Spleen (tissue), 11 donors: ENCODE results near the gene TBXAS1. TPM values are rescaled to one million over a fixed set of nuclear protein-coding genes. Genes with fewer than 3 reads are reported as not detected.

ENCODE experiments used
- DNase-seq: peaks from one replicate; pipeline ENCODE4 v3.0.0-alpha.2; 2020
- H3K27ac ChIP-seq, 8 donors: fragments of 200-600 bp; sonication (generic) in 7 of 8; 1 replicate in 4 of 8; 2 replicates in 4 of 8; pipeline versions ENCODE4 v1.5.0 to v1.8.0; 2016 to 2021; ENCODE audit warnings: inconsistent platforms in 4 of 8, mild to moderate bottlenecking in 4 of 8, moderate library complexity in 1 of 8
- H3K27me3 ChIP-seq, 7 donors: fragments of 200-600 bp; sonication (generic) in 6 of 7; replicated peaks in 1 of 7; 1 replicate in 4 of 7; 2 replicates in 3 of 7; pipeline versions ENCODE4 v1.5.0 to v1.8.0; 2016 to 2021; ENCODE audit warnings: inconsistent platforms in 3 of 7, mild to moderate bottlenecking in 1 of 7
- H3K36me3 ChIP-seq, 6 donors: fragments of 200-600 bp; sonication (generic) in 5 of 6; 1 replicate in 4 of 6; 2 replicates in 2 of 6; pipeline versions ENCODE4 v1.5.0 to v1.8.0; 2016 to 2021; ENCODE audit warnings: inconsistent platforms in 2 of 6
- H3K4me1 ChIP-seq, 6 donors: fragments of 200-600 bp; sonication (generic) in 5 of 6; 1 replicate in 3 of 6; 2 replicates in 3 of 6; pipeline versions ENCODE4 v1.5.0 to v1.8.0; 2016 to 2021; ENCODE audit warnings: inconsistent platforms in 3 of 6
- H3K4me3 ChIP-seq, 8 donors: fragments of 200-600 bp; sonication (generic) in 7 of 8; 1 replicate in 4 of 8; 2 replicates in 4 of 8; pipeline versions ENCODE4 v1.5.0 to v1.8.0; 2016 to 2021; ENCODE audit warnings: inconsistent platforms in 4 of 8, mild to moderate bottlenecking in 4 of 8, moderate library complexity in 2 of 8
- H3K9me3 ChIP-seq, 8 donors: fragments of 200-600 bp; sonication (generic) in 7 of 8; 1 replicate in 4 of 8; 2 replicates in 4 of 8; pipeline versions ENCODE4 v1.5.0 to v1.8.0; 2016 to 2021; ENCODE audit warnings: inconsistent platforms in 4 of 8
- CTCF ChIP-seq, 11 experiments: fragments of 200-600 bp in 7 of 11; fragments of 450-650 bp in 4 of 11; sonication (generic) in 4 of 11; IDR thresholded peaks in 8 of 11; conservative IDR thresholded peaks in 3 of 11; 1 replicate in 7 of 11; 2 replicates in 4 of 11; pipeline versions ENCODE4 v1.4.0 to v1.8.0; 2016 to 2021; ENCODE audit warnings: antibody characterized with exemption in 11 of 11, inconsistent platforms in 4 of 11, mild to moderate bottlenecking in 1 of 11
- POLR2A ChIP-seq, 3 donors: fragments of 450-650 bp; IDR thresholded peaks; one replicate each; pipeline ENCODE4 v1.5.1; 2017; ENCODE audit warnings: antibody characterized with exemption in 3 of 3, mild to moderate bottlenecking in 1 of 3
- POLR2AphosphoS5 ChIP-seq, 3 donors: sonication (generic); formaldehyde crosslinking; IDR thresholded peaks; one replicate each; pipeline ENCODE4 v1.5.1; 2017; ENCODE audit warnings: antibody characterized with exemption in 3 of 3
- WGBS, 5 donors: extraction: QIAGEN DNeasy Blood & Tissue Kit in 3 of 5; methylation state at CpG; one replicate each; pipeline versions ENCODE4 v1.1.5 to v1.1.7; 2013 to 2018; 5-methylcytosine and 5-hydroxymethylcytosine counted together
- intact Hi-C: fragments of 100-400 bp; cut with DNase I; formaldehyde crosslinking; loops from one replicate; pipeline ENCODE4 v1.15.0; 2023; ENCODE audit warnings: low total_unique reads
- polyA plus RNA-seq, 3 donors: library from polyadenylated mRNA; stranded (reverse); fragments of 200-250 nt; gene quantifications; one replicate each; pipeline ENCODE4 v1.2.1, GENCODE V29; 2013
- total RNA-seq, 7 donors: library from RNA; depleted of rRNA in 3 of 7; stranded (reverse); fragments of >200 nt in 3 of 7; fragmentation: NEBNext Ultra II Directional in 4 of 7; extraction: Animal tissue kit (Norgen Biotek cat#: 25700) in 4 of 7; gene quantifications; one replicate each; pipeline versions ENCODE4 v1.1.0 to v1.2.1, GENCODE V29; 2016 to 2021
- donor health status: healthy with polysubstance abuse.
- donor health status: DM: no; HTN: no; CAD: no; lungs with moderate emphysema.
- donor health status: DM: no; HTN: no; CAD: no.
- donor health status: Bipolar disorder and iron deficiency.
- donor health status: healthy.
- donor health status: DM: no; HTN: no; CAD: no.
- donor health status: DM: yes; HTN: yes; CAD: no.

The TBXAS1 gene
- total and polyA plus RNA-seq, 10 donors: 19.8 to 287 (median 147) TPM

GRCh38 chr7:140004672-140005071 lies 175.6 kb downstream of the TBXAS1 start:
- H3K27me3 ChIP-seq: no peaks in the 10 kb centered on the region
- peaks cover 0 to 6% (median 4%) of the 10 kb centered on the region in 6 donors for H3K4me1 ChIP-seq
- WGBS, 5 donors: 95 to 100% (median 98%) methylated on average over 6 of the region's 6 CpGs
- intact Hi-C loops: loop anchor here (5.0 to 10.0 kb wide), 4 partner anchors 227 to 502 kb away; partner anchors contain the start of gene HIPK2
- peaks cover 0 to 55% (median 4%) of the 10 kb centered on the region in 6 donors for H3K36me3 ChIP-seq
- peak; percentile 62 for DNase-seq
- no peak for TF ChIP-seq CTCF (IDR thresholded peaks at IDR 0.05 in 8 of 11, conservative IDR thresholded peaks at IDR 0.05 in 3 of 11)
- peak; percentile 7 to 54 (median 14) for TF ChIP-seq POLR2AphosphoS5 (IDR thresholded peaks at IDR 0.05)
- no peak for TF ChIP-seq POLR2A (IDR thresholded peaks at IDR 0.05)
- H3K27ac ChIP-seq: no peak overlapping the region
- no peaks in the 10 kb centered on the region for H3K9me3 ChIP-seq
- H3K4me3 ChIP-seq: no peak overlapping the region

GRCh38 chr7:140005341-140005740 lies 176.3 kb downstream of the TBXAS1 start:
- WGBS, 5 donors: 86 to 94% (median 91%) methylated on average over 7 of the region's 7 CpGs

GRCh38 chr7:140005754-140006503 lies 176.9 kb downstream of the TBXAS1 start:
- Histone ChIP-seq H3K9me3 (no peaks in the 10 kb centered on the region), H3K27ac (no peak overlapping the region), H3K36me3 (peaks cover 0 to 65% (median 4%) of the 10 kb centered on the region in 6 donors), H3K4me1 (peaks cover 0 to 6% (median 4%) of the 10 kb centered on the region in 6 donors), H3K4me3 (no peak overlapping the region), H3K27me3 (no peaks in the 10 kb centered on the region)
- TF ChIP-seq CTCF (IDR thresholded peaks at IDR 0.05 in 8 of 11, conservative IDR thresholded peaks at IDR 0.05 in 3 of 11) (no peak), POLR2AphosphoS5 (IDR thresholded peaks at IDR 0.05) (no peak), POLR2A (IDR thresholded peaks at IDR 0.05) (no peak)
- intact Hi-C loops: loop anchor here (10.0 kb wide), 1 partner anchor 391 kb away; no protein-coding TSS in a partner anchor
- DNase-seq: peak; percentile 54
- 65 to 75% (median 69%) methylated on average over 9 to 13 of the region's 13 CpGs for WGBS, 5 donors

More at GRCh38 chr7:140005341-140005740, 176.3 kb downstream of the TBXAS1 start:
- DNase-seq: peak; percentile 18
- intact Hi-C loops: loop anchor here (10.0 kb wide), 1 partner anchor 391 kb away; no protein-coding TSS in a partner anchor
- H3K36me3 ChIP-seq: peaks cover 0 to 62% (median 4%) of the 10 kb centered on the region in 6 donors
- no peak overlapping the region for H3K27ac ChIP-seq
- TF ChIP-seq POLR2AphosphoS5 (IDR thresholded peaks at IDR 0.05) (no peak), POLR2A (IDR thresholded peaks at IDR 0.05) (no peak), CTCF (IDR thresholded peaks at IDR 0.05 in 8 of 11, conservative IDR thresholded peaks at IDR 0.05 in 3 of 11) (no peak)
- peaks cover 0 to 6% (median 4%) of the 10 kb centered on the region in 6 donors for H3K4me1 ChIP-seq
- no peaks in the 10 kb centered on the region for H3K27me3 ChIP-seq
- H3K9me3 ChIP-seq: no peaks in the 10 kb centered on the region
- H3K4me3 ChIP-seq: no peak overlapping the region

- TF ChIP-seq CTCF (IDR thresholded peaks at IDR 0.05 in 8 of 11, conservative IDR thresholded peaks at IDR 0.05 in 3 of 11): no peak
- no peak for TF ChIP-seq POLR2A (IDR thresholded peaks at IDR 0.05)
- TF ChIP-seq POLR2AphosphoS5 (IDR thresholded peaks at IDR 0.05): no peak
- peaks cover 0 to 65% (median 4%) of the 10 kb centered on the region in 6 donors for H3K36me3 ChIP-seq
- H3K4me3 ChIP-seq: no peak overlapping the region
- H3K4me1 ChIP-seq: peaks cover 0 to 6% (median 4%) of the 10 kb centered on the region in 6 donors
- intact Hi-C loops: loop anchor here (10.0 kb wide), 1 partner anchor 392 kb away; no protein-coding TSS in a partner anchor
- no peaks in the 10 kb centered on the region for H3K9me3 ChIP-seq
- 93 to 97% (median 96%) methylated on average over 10 of the region's 10 CpGs for WGBS, 5 donors
- DNase-seq: peak; percentile 23
- H3K27me3 ChIP-seq: no peaks in the 10 kb centered on the region
- no peak overlapping the region for H3K27ac ChIP-seq
Observed at GRCh38 chr7:140006600-140006999, 177.5 kb downstream of the TBXAS1 start.
